AG20443 (cell line): Measurements from ENCODE around the gene RTKN2.
"Not testable (repeated sequence)": the region's sequence is repeated elsewhere in the genome, so short reads cannot be mapped to it uniquely, and the experiment has no call there.

Source experiments
- DNase-seq: peaks from one replicate; pipeline ENCODE4 v3.0.0; 2012; ENCODE audit warnings: low spot score, mixed read lengths

The RTKN2 gene, protein sequence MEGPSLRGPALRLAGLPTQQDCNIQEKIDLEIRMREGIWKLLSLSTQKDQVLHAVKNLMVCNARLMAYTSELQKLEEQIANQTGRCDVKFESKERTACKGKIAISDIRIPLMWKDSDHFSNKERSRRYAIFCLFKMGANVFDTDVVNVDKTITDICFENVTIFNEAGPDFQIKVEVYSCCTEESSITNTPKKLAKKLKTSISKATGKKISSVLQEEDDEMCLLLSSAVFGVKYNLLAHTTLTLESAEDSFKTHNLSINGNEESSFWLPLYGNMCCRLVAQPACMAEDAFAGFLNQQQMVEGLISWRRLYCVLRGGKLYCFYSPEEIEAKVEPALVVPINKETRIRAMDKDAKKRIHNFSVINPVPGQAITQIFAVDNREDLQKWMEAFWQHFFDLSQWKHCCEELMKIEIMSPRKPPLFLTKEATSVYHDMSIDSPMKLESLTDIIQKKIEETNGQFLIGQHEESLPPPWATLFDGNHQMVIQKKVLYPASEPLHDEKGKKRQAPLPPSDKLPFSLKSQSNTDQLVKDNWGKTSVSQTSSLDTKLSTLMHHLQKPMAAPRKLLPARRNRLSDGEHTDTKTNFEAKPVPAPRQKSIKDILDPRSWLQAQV

DNA sequence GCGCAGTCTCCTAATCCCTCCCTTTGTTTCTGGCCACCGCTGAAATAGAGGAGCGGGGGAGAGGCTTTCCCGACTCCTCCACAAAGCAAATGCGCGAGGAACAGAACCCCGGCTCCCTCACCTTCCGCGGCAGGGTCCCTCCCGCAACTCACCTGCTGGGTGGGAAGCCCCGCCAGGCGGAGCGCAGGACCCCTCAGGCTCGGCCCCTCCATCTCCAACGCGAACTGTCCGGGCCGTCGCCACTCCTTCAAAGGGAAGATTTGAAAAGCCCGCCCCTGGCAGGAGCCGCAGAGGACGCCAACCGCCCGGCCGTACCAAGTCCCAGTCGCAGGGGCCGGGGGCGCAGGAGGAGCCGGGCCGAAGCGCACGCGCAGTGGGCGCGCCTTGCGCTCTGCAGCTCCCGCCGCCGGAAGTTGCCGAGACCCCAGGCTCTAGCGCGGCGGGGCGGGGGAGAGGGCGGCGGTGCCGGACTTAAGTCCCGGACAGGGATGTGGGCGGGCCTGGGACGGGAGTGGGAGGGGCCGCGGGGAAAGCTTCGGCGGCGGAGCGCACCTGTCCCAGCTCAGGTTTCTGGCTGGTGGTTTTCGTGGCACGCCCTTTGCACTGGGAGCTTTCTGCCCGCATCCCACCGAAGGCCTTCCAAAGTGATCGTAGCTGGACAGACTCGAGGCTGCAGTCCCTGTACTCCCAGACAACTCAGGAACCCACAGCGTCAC is at the start of gene RTKN2:
Gene RTKN2 (minus strand): TSS at position 446 of the 716 bp plus-strand sequence. CDS start 234 bp downstream, at position 212.
- DNase-seq = peak; percentile 92

DNA sequence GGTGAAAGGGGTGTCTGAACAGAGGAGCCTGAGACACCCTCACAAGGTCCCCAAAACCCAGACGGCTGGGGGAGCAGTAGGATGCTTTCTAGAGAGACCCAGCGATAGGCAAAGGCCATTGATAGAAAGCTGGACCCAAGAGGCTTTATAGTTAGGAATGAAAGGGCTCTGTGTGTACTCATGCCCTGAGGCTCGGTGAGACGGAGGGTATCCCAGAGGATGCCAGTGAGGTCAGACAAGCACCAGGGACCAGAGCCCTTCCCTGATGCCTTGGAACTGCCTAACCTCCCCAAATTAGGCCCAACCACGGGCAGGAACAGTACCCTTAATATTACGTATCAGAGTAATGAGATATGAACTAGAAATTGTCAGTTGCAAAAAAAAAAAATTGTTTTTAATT is 48.6 kb upstream of the RTKN2 start:
- no peak for DNase-seq

DNA sequence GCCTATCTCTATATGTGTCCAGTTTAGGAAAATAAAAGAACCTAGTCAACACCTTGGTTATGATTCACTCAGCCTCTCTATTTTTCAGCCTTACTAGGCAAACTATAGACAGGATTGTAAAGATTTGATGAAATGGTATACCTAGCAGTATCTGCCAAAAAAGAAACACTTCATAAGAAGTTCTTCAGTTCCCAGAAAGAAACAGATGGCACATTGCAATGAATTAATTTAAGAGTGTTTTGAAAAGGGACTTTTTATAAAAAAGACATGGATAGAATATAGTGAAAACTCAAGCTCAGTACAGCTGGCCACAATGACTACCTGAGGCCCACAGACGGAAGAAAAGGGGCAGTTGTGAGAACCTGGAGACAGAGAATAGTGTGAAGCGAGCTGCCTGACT is 40.6 kb upstream of the RTKN2 start:
- no peak for DNase-seq

DNA sequence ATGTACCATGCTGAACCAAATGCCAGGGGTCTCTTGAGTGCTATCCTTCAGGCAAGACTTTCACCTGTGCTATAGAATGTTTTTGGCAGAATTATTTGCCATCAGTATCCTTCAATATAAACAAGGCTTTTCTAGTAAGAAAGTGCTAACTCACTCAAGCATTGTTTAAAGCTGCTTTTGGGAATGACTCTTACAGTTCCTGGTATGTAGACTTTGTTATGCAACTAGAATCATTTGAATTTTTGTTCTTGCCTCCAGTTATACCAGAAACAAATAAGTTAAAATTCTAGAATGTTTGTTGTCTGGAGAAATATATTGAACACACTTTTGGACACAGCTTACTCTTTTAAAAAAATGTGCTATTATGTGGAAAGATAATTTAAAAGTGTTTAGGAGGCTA is 39.5 kb upstream of the RTKN2 start:
- DNase-seq = no peak

GRCh38 chr10:62307635-62308034 is 39.0 kb upstream of the RTKN2 start:
- no peak for DNase-seq

DNA sequence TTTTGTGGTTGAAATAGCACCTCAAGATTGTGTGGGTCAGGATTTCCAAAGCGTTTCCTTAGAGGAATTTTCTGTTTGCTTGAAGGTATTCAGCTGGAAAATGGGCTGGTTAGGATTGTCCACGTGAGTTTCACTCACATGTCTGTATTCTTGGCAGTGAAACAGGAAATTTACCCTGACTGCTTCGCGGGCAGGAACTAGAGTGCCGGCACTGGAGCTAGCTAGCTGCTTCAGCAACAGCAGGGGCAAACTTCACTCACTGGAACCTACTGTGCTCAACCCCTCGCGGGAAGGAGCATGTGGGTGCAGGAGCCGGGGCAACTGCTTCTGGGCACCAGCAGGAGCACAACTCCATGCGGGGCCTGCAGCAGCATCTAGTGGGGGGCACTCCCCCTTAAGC is 38.0 kb upstream of the RTKN2 start:
- no peak for DNase-seq

DNA sequence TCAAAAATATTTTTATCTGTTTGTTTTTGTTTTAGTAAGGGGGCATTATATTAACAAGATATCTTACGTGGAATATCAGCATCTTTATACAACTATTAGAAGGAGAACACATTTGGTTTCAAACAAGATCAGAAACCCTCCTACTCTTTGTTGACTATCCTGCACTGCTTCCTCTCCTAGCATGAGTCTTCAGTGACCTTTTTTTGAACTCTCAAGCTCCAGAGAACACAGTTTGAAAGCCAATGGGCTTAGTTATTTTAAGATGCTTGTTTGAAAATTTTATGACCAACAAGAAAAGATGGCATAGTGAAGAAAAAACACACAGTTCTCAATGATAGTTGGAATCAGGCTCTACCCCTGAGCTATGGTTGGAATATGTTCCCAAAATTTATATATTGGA is 37.2 kb upstream of the RTKN2 start:
- DNase-seq = no peak

- no peak for DNase-seq
Measured at GRCh38 chr10:62303922-62304321, 35.3 kb upstream of the RTKN2 start.

DNA sequence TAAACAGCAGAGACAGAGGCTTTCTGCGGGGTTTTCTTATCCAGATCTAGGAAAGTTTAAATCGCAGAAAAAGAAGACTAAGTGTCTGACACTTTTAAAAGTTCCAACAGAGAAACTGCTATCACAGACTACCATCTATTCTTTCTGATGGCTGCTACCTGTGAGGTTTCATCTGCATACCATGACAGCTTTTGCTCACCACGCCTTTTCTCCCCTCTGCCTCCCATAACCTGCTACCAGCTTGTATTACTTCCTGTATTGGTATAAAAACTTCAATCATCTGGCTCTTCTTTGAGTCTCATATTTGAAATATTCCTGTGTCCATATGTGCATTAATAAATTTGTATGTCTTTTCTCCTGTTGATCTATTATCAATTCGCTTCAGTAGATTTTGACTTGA is 34.1 kb upstream of the RTKN2 start:
- DNase-seq = no peak

- no peak for DNase-seq
Measured at GRCh38 chr10:62297857-62298256, 29.2 kb upstream of the RTKN2 start.

- no peak for DNase-seq
Measured at GRCh38 chr10:62284221-62284620, 15.6 kb upstream of the RTKN2 start.

GRCh38 chr10:62281348-62281747 is 12.7 kb upstream of the RTKN2 start:
- DNase-seq = not testable (repeated sequence)

- DNase-seq = not testable (repeated sequence)
Measured at GRCh38 chr10:62280392-62280791, 11.7 kb upstream of the RTKN2 start.

- DNase-seq = peak; percentile 34
Measured at GRCh38 chr10:62278441-62278910, 9.8 kb upstream of the RTKN2 start.

DNA sequence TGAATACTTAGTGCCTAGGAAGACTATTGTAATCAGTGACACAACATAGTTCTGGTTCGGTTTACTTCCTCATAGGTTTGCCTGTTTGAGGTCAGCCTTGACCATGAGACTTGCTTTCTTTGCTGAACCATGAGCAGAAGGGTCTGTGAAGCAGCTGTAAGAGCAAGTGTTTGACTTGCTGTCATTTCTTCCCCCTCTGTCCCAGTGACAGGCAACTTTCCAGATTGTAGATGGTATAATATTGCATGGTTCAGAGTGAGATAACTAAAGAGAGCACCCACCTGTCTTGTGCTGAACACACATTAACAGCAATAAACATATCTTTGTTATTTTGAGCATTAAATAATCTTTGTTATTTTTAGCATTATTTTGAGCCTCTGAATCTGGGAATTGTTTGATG is 9.3 kb upstream of the RTKN2 start:
- no peak for DNase-seq

DNA sequence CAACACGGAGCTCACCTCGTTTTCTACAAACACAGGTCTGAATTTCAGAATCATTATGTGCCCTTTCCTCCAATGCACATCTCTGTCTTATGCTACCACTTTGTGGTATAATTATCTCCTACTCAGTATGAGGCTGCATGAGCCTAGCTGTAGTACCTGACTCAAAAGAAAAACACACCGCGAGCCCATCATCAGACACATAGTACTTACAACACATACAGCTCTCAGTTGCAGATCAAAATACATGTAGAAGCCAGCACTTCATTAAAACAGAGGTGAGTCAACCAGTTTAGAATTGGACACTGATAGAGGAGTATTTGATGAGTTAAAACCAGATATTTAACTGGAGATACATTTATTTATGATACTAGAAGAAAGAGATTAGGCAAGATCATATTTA is 1.4 kb upstream of the RTKN2 start:
- no peak for DNase-seq

- DNase-seq = peak; percentile 7
Measured at GRCh38 chr10:62268027-62268398, 631 bp downstream of the RTKN2 start.

- DNase-seq = no peak
Measured at GRCh38 chr10:62266611-62267010, 2.0 kb downstream of the RTKN2 start.

GRCh38 chr10:62266147-62266546 is 2.5 kb downstream of the RTKN2 start:
- DNase-seq = no peak

DNA sequence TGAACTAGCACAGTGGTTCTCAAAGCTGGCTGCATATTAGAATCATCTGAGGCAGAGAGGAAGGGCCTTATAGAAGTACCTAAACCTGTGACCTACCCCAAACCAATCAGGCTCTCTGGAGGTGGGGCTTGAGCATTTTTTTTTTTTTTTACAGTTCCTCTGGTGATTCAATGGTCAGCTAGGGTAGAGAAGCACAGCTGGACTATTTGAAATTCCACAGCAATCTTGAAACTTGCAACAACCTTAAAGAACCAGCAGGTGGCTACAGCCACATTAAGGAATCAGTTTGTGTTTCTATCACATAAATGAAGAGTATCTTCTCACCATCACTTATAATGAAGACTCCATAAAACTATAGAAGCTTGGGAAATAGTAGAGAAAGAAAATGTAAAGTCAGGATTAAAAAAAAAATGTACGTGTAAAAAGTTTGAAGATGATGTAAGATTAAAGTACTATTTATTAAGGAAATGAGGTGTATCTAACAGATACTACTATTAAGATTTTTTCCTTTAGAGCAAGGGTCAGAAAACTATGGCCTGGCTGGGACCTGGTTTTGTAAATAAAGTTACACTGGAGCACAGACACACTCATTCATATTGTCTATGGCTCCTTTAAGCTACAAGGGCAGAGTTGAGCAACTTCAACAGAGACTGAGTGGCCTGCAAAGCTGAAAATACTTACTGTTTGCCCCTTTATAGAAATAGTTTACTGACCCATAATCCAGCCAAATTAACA is 3.8 kb downstream of the RTKN2 start:
- DNase-seq = peak; percentile 79

GRCh38 chr10:62264126-62264525 is 4.5 kb downstream of the RTKN2 start:
- no peak for DNase-seq

DNA sequence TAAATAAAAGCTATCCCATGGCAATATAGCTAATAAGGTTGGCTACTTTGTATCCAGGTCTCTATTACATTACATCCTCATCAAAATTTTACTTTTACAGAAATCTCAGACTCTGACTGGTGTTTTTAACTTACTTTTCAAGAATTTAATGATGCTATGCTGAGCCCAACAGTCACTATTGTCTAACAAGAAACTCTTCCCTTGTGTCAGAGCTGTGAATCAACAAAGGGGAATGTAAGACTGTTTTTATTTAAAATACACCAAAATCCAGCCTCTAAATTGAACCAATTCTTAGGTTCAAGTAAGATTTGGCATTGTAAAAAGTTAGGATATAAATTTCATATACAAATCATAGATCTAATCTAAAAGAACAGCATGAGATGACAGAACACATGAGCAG is 7.0 kb downstream of the RTKN2 start:
- peak; percentile 15 for DNase-seq
